Uterus (tissue), 2 donors: Measurements from ENCODE around the gene MAML2.

Experiments
- CTCF ChIP-seq, 4 experiments: fragments of 200-600 bp in 2 of 4; fragments of 450-650 bp in 2 of 4; sonication (generic) in 2 of 4; IDR thresholded peaks; one replicate each; pipeline ENCODE4 v1.5.1; 2016 to 2019; ENCODE audit warnings: antibody characterized with exemption in 4 of 4, mild to moderate bottlenecking in 2 of 4, moderate library complexity in 1 of 4
- POLR2A ChIP-seq, 2 donors: fragments of 450-650 bp; IDR thresholded peaks; one replicate each; pipeline ENCODE4 v1.6.1; 2016; ENCODE audit warnings: antibody characterized with exemption in 2 of 2, mild to moderate bottlenecking in 1 of 2, moderate library complexity in 1 of 2

- TF ChIP-seq POLR2A (IDR thresholded peaks at IDR 0.05) = no peak
- no peak for TF ChIP-seq CTCF (IDR thresholded peaks at IDR 0.05)
These were observed 163.1 kb downstream of the MAML2 start for GRCh38 chr11:96179905-96180304.
